B cell (primary cell): Measurements from ENCODE around the gene LZTS2. TPM values are rescaled to one million over a fixed set of nuclear protein-coding genes. Genes with fewer than 3 reads are reported as not detected.

Source experiments
- ATAC-seq: fragments of 200-7000 bp; cut with Tn5 transposase; one replicate; pipeline ENCODE4 v1.10.0; 2021; ENCODE audit warnings: low read depth, mild to moderate bottlenecking, moderate number of reproducible peaks, moderate library complexity
- CTCF ChIA-PET: fragments of 350-600 bp; sonication (Branson Sonifier 250); formaldehyde crosslinking; loops from one replicate; lab custom pipeline; 2021; ENCODE audit warnings: antibody characterized with exemption, inconsistent platforms; lab: Charles Lee
- POLR2A ChIA-PET: fragments of 350-600 bp; sonication (Branson Sonifier 250); formaldehyde crosslinking; loops from one replicate; lab custom pipeline; 2021; ENCODE audit warnings: antibody characterized with exemption; lab: Charles Lee
- DNase-seq: peaks from one replicate; pipeline ENCODE4 v3.0.0; 2013
- H2AFZ ChIP-seq: 2 replicates; pipeline ENCODE4 v1.6.1; 2012; ENCODE audit warnings: mild to moderate bottlenecking, low read depth, low read length; ENCODE audit not compliant: insufficient read depth, poor library complexity, severe bottlenecking
- H3K27ac ChIP-seq, 2 donors: 1 replicate in 1 of 2; 2 replicates in 1 of 2; pipeline ENCODE4 v1.5.1; 2012 to 2013; ENCODE audit warnings: low read length in 2 of 2, mild to moderate bottlenecking in 2 of 2, moderate library complexity in 1 of 2
- H3K27me3 ChIP-seq, 4 experiments: fragments of 200-600 bp in 1 of 4; sonication (generic) in 1 of 4; replicated peaks in 1 of 4; 1 replicate in 2 of 4; 2 replicates in 2 of 4; pipeline versions ENCODE4 v1.6.1 to v1.7.0; 2013 to 2016; ENCODE audit warnings: low read length in 3 of 4, mild to moderate bottlenecking in 2 of 4, mixed read lengths in 1 of 4, moderate library complexity in 1 of 4; ENCODE audit not compliant: insufficient read depth in 4 of 4, control insufficient read depth in 3 of 4; ENCODE audit errors: control extremely low read depth in 1 of 4
- H3K36me3 ChIP-seq, 2 experiments: replicated peaks in 1 of 2; 1 replicate in 1 of 2; 2 replicates in 1 of 2; pipeline versions ENCODE4 v1.6.1 to v1.7.1; 2013; ENCODE audit warnings: low read length in 1 of 2; ENCODE audit not compliant: insufficient read depth in 2 of 2, control insufficient read depth in 1 of 2; ENCODE audit errors: control extremely low read depth in 1 of 2, extremely low read depth in 1 of 2
- H3K4me1 ChIP-seq, 2 donors: fragments of 200-600 bp in 1 of 2; sonication (generic) in 1 of 2; 1 replicate in 1 of 2; 2 replicates in 1 of 2; pipeline versions ENCODE4 v1.5.1 to v1.6.1; 2013 to 2017; ENCODE audit warnings: low read length in 2 of 2; ENCODE audit not compliant: control insufficient read depth in 2 of 2, insufficient read depth in 2 of 2
- H3K4me2 ChIP-seq: replicated peaks from 2 replicates; pipeline ENCODE3; 2012; ENCODE audit warnings: mild to moderate bottlenecking, low read depth, low read length; ENCODE audit not compliant: poor library complexity, severe bottlenecking
- H3K4me3 ChIP-seq, 5 experiments: fragments of 200-600 bp in 1 of 5; sonication (generic) in 1 of 5; 1 replicate in 3 of 5; 2 replicates in 2 of 5; pipeline versions ENCODE4 v1.5.1 to v1.7.0; 2011 to 2016; ENCODE audit warnings: low read length in 4 of 5, mild to moderate bottlenecking in 4 of 5, low read depth in 2 of 5, control low read depth in 1 of 5, moderate library complexity in 1 of 5; ENCODE audit not compliant: insufficient read depth in 1 of 5; ENCODE audit errors: control extremely low read depth in 1 of 5, extremely low read depth in 1 of 5
- H3K79me2 ChIP-seq: fragments of 200-600 bp; sonication (generic); one replicate; pipeline ENCODE4 v1.6.0; 2016; ENCODE audit warnings: low read length; ENCODE audit not compliant: control insufficient read depth, insufficient read depth
- H3K9ac ChIP-seq: fragments of 200-600 bp; sonication (generic); 2 replicates; pipeline ENCODE4 v1.6.1; 2017; ENCODE audit warnings: mild to moderate bottlenecking, low read length, moderate library complexity
- H3K9me3 ChIP-seq, 3 donors: one replicate each; pipeline versions ENCODE4 v1.6.1 to v1.7.1; 2013; ENCODE audit warnings: low read length in 2 of 3; ENCODE audit not compliant: control insufficient read depth in 2 of 3, insufficient read depth in 1 of 3; ENCODE audit errors: control extremely low read depth in 1 of 3
- H4K20me1 ChIP-seq: 2 replicates; pipeline ENCODE4 v1.6.0; 2012; ENCODE audit warnings: mild to moderate bottlenecking, low read length; ENCODE audit not compliant: insufficient read depth, control insufficient read depth, poor library complexity, severe bottlenecking
- H3K27ac Mint-ChIP-seq: one replicate; pipeline ENCODE4 v1.8.0; 2021; ENCODE audit warnings: mixed read lengths
- H3K27me3 Mint-ChIP-seq: one replicate; pipeline ENCODE4 v1.8.0; 2021; ENCODE audit warnings: mixed read lengths
- H3K4me1 Mint-ChIP-seq: one replicate; pipeline ENCODE4 v1.8.0; 2021; ENCODE audit warnings: mixed read lengths
- H3K4me3 Mint-ChIP-seq: one replicate; pipeline ENCODE4 v1.8.0; 2021; ENCODE audit warnings: mixed read lengths
- H3K9me3 Mint-ChIP-seq: one replicate; pipeline ENCODE4 v1.8.0; 2022; ENCODE audit warnings: mixed read lengths; ENCODE audit not compliant: insufficient read depth
- CTCF ChIP-seq: fragments of 200-600 bp; IDR thresholded peaks from one replicate; pipeline ENCODE4 v1.8.0; 2022; ENCODE audit warnings: antibody characterized with exemption, mild to moderate bottlenecking
- EZH2 ChIP-seq: IDR thresholded peaks from 2 replicates; pipeline ENCODE4 v1.6.1; 2012; ENCODE audit warnings: borderline replicate concordance, low read depth, mild to moderate bottlenecking, moderate library complexity, low read length; ENCODE audit not compliant: insufficient read depth, poor library complexity, severe bottlenecking
- WGBS: methylation state at CpG from one replicate; pipeline ENCODE4 v1.1.5; 2013; ENCODE audit warnings: missing lambda C conversion rate; ENCODE audit not compliant: insufficient coverage; 5-methylcytosine and 5-hydroxymethylcytosine counted together
- intact Hi-C: fragments of 100-400 bp; cut with micrococcal nuclease; formaldehyde crosslinking; loops from one replicate; pipeline ENCODE4 v1.10.0; 2022
- polyA plus RNA-seq: library from polyadenylated mRNA; depleted of rRNA; stranded (reverse); fragments of >200 nt; gene quantifications from 2 replicates; pipeline ENCODE4 v1.2.3, GENCODE V29; 2012
- total RNA-seq, 2 donors: library from RNA; stranded (reverse); fragments of 120-200 nt in 1 of 2; gene quantifications; 1 replicate in 1 of 2; 2 replicates in 1 of 2; pipeline versions ENCODE4 v1.2.3 to v1.2.4, GENCODE V29; 2013 to 2022

The LZTS2 gene
- total and polyA plus RNA-seq, 2 donors (not counting 1 experiment from before 2014, with no cell fraction given): 23.2 to 36.9 TPM

DNA sequence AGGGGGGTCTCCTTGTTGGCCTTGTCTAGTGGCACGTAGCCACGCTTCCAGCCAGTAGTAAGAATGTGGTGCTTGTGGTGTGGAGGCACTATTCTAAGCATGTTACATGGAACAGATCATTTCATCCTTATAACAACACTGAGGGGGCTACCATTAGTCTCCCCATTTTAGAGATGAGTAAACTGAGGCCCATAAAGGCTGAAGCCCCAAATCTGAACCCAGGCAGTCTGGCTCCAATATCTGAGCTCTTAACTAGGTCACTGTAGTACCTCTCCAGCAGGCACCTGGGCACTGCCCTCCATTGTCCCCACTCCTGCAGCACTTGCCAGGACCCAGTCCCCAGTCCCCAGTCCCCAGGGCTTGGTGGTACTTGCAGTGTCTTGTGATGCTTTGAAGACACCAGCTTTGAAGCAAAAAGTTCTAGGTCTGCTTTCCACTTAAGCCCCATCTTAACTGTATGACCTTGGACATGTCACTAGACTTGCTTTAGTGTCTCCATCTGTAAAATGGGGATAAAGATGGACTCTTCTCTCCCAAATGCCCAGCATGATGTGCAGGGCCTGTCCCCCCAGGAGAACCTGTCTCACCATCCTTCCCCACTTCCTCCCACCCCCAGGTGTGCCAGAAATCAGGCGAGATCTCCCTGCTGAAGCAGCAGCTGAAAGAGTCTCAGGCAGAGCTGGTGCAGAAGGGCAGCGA is 6.4 kb downstream of the LZTS2 start:
- Histone ChIP-seq H3K27ac (no peak overlapping the region), H3K4me2 (no peak overlapping the region), H4K20me1 (peaks cover 15% of the 10 kb centered on the region), H3K36me3 (peaks cover 0 to 12% of the 10 kb centered on the region in 2 experiments), H3K79me2 (no peaks in the 10 kb centered on the region), H3K27me3 (no peaks in the 10 kb centered on the region), H3K9ac (no peak overlapping the region), H3K9me3 (no peaks in the 10 kb centered on the region), H3K4me3 (no peak overlapping the region), H3K4me1 (no peaks in the 10 kb centered on the region), H2AFZ (no peak overlapping the region)
- Mint-ChIP-seq H3K4me1 (peaks cover 3% of the 10 kb centered on the region), H3K27ac (no peak overlapping the region), H3K4me3 (no peak overlapping the region), H3K9me3 (no peaks in the 10 kb centered on the region), H3K27me3 (no peaks in the 10 kb centered on the region)
- ATAC-seq: no peak
- POLR2A ChIA-PET: no interaction called here
- intact Hi-C loops: no loop called here
- DNase-seq: no peak
- WGBS: 90% methylated on average over 2 of the region's 4 CpGs
- TF ChIP-seq CTCF (no peak), EZH2 (no peak)
- CTCF ChIA-PET: interaction anchor here (0.6 to 1.1 kb wide), 2 partner anchors 9 to 36 kb away, joined by 3 to 4 read pairs; partner anchors contain the start of gene SEMA4G

GRCh38 chr10:101006593-101007098 is 7.0 kb downstream of the LZTS2 start:
- H3K4me3 ChIP-seq: no peak overlapping the region
- peaks cover 11% of the 10 kb centered on the region for H4K20me1 ChIP-seq
- no peak overlapping the region for H3K27ac Mint-ChIP-seq
- H3K27me3 Mint-ChIP-seq: no peaks in the 10 kb centered on the region
- H3K4me1 ChIP-seq: no peaks in the 10 kb centered on the region
- WGBS: 98% methylated on average over 33 of the region's 33 CpGs
- peaks cover 0 to 12% of the 10 kb centered on the region in 2 experiments for H3K36me3 ChIP-seq
- H3K4me1 Mint-ChIP-seq: no peaks in the 10 kb centered on the region
- ATAC-seq: no peak
- H3K27ac ChIP-seq: no peak overlapping the region
- no peaks in the 10 kb centered on the region for H3K9me3 ChIP-seq
- CTCF ChIA-PET: interaction anchor here (1.1 to 1.7 kb wide), 2 partner anchors 9 to 37 kb away, joined by 3 to 10 read pairs; partner anchors contain the start of gene SEMA4G
- H3K4me2 ChIP-seq: no peak overlapping the region
- H3K4me3 Mint-ChIP-seq: no peak overlapping the region
- no peaks in the 10 kb centered on the region for H3K9me3 Mint-ChIP-seq
- POLR2A ChIA-PET: no interaction called here
- no peaks in the 10 kb centered on the region for H3K27me3 ChIP-seq
- DNase-seq: no peak
- H3K79me2 ChIP-seq: no peaks in the 10 kb centered on the region
- intact Hi-C loops: no loop called here
- TF ChIP-seq EZH2 (no peak), CTCF (no peak)
- no peak overlapping the region for H3K9ac ChIP-seq
- no peak overlapping the region for H2AFZ ChIP-seq
